DOHH2 (cell line): ENCODE data around the gene ATP8A2.

Experiments used
- EZH2phosphoT487 ChIP-seq: fragments of 200-600 bp; sonication (generic); IDR thresholded peaks from 2 replicates; pipeline ENCODE4 v1.6.1; 2017; ENCODE audit warnings: borderline replicate concordance, mild to moderate bottlenecking, antibody characterized with exemption, low read length, moderate library complexity, mixed read lengths
- TF ChIP-seq, protein P1 (sequence below): fragments of 200-600 bp; sonication (generic); IDR thresholded peaks from one replicate; pipeline ENCODE4 v1.5.1; 2014; ENCODE audit warnings: antibody characterized with exemption, mild to moderate bottlenecking, low read depth, low read length; ENCODE audit not compliant: poor library complexity, severe bottlenecking

- TF ChIP-seq, protein P1, sequence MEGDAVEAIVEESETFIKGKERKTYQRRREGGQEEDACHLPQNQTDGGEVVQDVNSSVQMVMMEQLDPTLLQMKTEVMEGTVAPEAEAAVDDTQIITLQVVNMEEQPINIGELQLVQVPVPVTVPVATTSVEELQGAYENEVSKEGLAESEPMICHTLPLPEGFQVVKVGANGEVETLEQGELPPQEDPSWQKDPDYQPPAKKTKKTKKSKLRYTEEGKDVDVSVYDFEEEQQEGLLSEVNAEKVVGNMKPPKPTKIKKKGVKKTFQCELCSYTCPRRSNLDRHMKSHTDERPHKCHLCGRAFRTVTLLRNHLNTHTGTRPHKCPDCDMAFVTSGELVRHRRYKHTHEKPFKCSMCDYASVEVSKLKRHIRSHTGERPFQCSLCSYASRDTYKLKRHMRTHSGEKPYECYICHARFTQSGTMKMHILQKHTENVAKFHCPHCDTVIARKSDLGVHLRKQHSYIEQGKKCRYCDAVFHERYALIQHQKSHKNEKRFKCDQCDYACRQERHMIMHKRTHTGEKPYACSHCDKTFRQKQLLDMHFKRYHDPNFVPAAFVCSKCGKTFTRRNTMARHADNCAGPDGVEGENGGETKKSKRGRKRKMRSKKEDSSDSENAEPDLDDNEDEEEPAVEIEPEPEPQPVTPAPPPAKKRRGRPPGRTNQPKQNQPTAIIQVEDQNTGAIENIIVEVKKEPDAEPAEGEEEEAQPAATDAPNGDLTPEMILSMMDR: no peak
- no peak for TF ChIP-seq EZH2phosphoT487
These were observed 212.3 kb downstream of the ATP8A2 start for GRCh38 chr13:25584087-25584486.
